GM21360 (cell line): Measurements from ENCODE around the gene OOEP.
"Not testable (repeated sequence)": the region's sequence is repeated elsewhere in the genome, so short reads cannot be mapped to it uniquely, and the experiment has no call there.

Source experiments
- ATAC-seq: cut with Tn5 transposase; IDR thresholded peaks from one replicate; pipeline ENCODE4 v1.9.1; 2021; ENCODE audit warnings: mild to moderate bottlenecking, moderate library complexity; ENCODE audit not compliant: unreplicated experiment

OOEP gene

GRCh38 chr6:73369563-73369962 is at the start of gene OOEP:
Gene OOEP, minus strand, starts transcription at chr6:73369897. Its CDS starts 105 bp downstream, at chr6:73369792.
- ATAC-seq = no peak

- ATAC-seq = no peak
Observed at GRCh38 chr6:73418081-73418741, 48.5 kb upstream of the OOEP start.

GRCh38 chr6:73413102-73413501 is 43.4 kb upstream of the OOEP start:
- ATAC-seq = no peak

- ATAC-seq = no peak
Observed at GRCh38 chr6:73409395-73409794, 39.7 kb upstream of the OOEP start.

GRCh38 chr6:73400656-73401055 is 31.0 kb upstream of the OOEP start:
- ATAC-seq = no peak

GRCh38 chr6:73395875-73396274 is 26.2 kb upstream of the OOEP start:
- ATAC-seq = no peak

GRCh38 chr6:73394577-73395354 is 25.1 kb upstream of the OOEP start, which contains the start of gene DDX43:
Gene DDX43, plus strand, starts transcription at chr6:73394828. Its CDS starts 78 bp downstream, at chr6:73394906.
- no peak for ATAC-seq

- no peak for ATAC-seq
Observed at GRCh38 chr6:73393278-73393677, 23.6 kb upstream of the OOEP start.

GRCh38 chr6:73392188-73392587 is 22.5 kb upstream of the OOEP start:
- not testable (repeated sequence) for ATAC-seq

GRCh38 chr6:73391675-73392074 is 22.0 kb upstream of the OOEP start:
- ATAC-seq = no peak

GRCh38 chr6:73389854-73390253 is 20.2 kb upstream of the OOEP start:
- ATAC-seq = no peak

- ATAC-seq = peak; percentile 72
Observed at GRCh38 chr6:73388800-73389512, 19.3 kb upstream of the OOEP start.

GRCh38 chr6:73388433-73388799 is 18.7 kb upstream of the OOEP start:
- peak; percentile 24 for ATAC-seq

- ATAC-seq = no peak
Observed at GRCh38 chr6:73382462-73383113, 12.9 kb upstream of the OOEP start.

- ATAC-seq = not testable (repeated sequence)
Observed at GRCh38 chr6:73381531-73381930, 11.8 kb upstream of the OOEP start.

- ATAC-seq = no peak
Observed at GRCh38 chr6:73377225-73377624, 7.5 kb upstream of the OOEP start.

- no peak for ATAC-seq
Observed at GRCh38 chr6:73375216-73375615, 5.5 kb upstream of the OOEP start.

GRCh38 chr6:73372516-73372915 is 2.8 kb upstream of the OOEP start:
- no peak for ATAC-seq

- ATAC-seq = no peak
Observed at GRCh38 chr6:73371984-73372383, 2.3 kb upstream of the OOEP start.

- ATAC-seq = no peak
Observed at GRCh38 chr6:73369157-73369556, 540 bp downstream of the OOEP start.

- ATAC-seq = no peak
Observed at GRCh38 chr6:73368675-73369074, 1.0 kb downstream of the OOEP start.
